A172 (cell line): ENCODE measurements around the gene IPP. TPM values are rescaled to one million over a fixed set of nuclear protein-coding genes. Genes with fewer than 3 reads are reported as not detected.
"Not testable (repeated sequence)": the region's sequence is repeated elsewhere in the genome, so short reads cannot be mapped to it uniquely, and the experiment has no call there.

Source experiments
- DNase-seq: peaks from one replicate; pipeline ENCODE4 v3.0.0-alpha.2; 2015; ENCODE audit warnings: low spot score
- total RNA-seq: library from RNA; depleted of rRNA; stranded (reverse); fragments of >200 nt; shearing (Covaris generic); gene quantifications from 2 replicates; pipeline ENCODE4 v1.2.3, GENCODE V29; 2014

Gene IPP
- total RNA-seq, 1 experiment from 2014 or later: 9.7 TPM

GRCh38 chr1:45684402-45684801 is 66.1 kb downstream of the IPP start:
- no peak for DNase-seq

- no peak for DNase-seq
Measured at GRCh38 chr1:45682942-45683341, 67.5 kb downstream of the IPP start.

- DNase-seq: no peak
Measured at GRCh38 chr1:45679123-45679522, 71.3 kb downstream of the IPP start.

GRCh38 chr1:45678489-45678888 is 72.0 kb downstream of the IPP start:
- no peak for DNase-seq

- DNase-seq: no peak
Measured at GRCh38 chr1:45677751-45678245, 72.7 kb downstream of the IPP start.

- DNase-seq: not testable (repeated sequence)
Measured at GRCh38 chr1:45676553-45676952, 73.9 kb downstream of the IPP start.

GRCh38 chr1:45674478-45674877 is 76.0 kb downstream of the IPP start:
- DNase-seq: no peak

- DNase-seq: no peak
Measured at GRCh38 chr1:45673956-45674355, 76.5 kb downstream of the IPP start.

- DNase-seq: no peak
Measured at GRCh38 chr1:45669859-45670655, 80.4 kb downstream of the IPP start.

GRCh38 chr1:45669379-45669778 is 81.1 kb downstream of the IPP start:
- DNase-seq: no peak

- no peak for DNase-seq
Measured at GRCh38 chr1:45668526-45668925, 81.9 kb downstream of the IPP start.

GRCh38 chr1:45667321-45668111 is 82.9 kb downstream of the IPP start:
- DNase-seq: no peak

- DNase-seq: no peak
Measured at GRCh38 chr1:45666836-45667235, 83.6 kb downstream of the IPP start.

- DNase-seq: no peak
Measured at GRCh38 chr1:45660336-45660735, 90.1 kb downstream of the IPP start.

GRCh38 chr1:45659222-45659621 is 91.2 kb downstream of the IPP start:
- no peak for DNase-seq

- DNase-seq: no peak
Measured at GRCh38 chr1:45658171-45658570, 92.3 kb downstream of the IPP start.

GRCh38 chr1:45656573-45657226 is 93.8 kb downstream of the IPP start:
- DNase-seq: no peak

- DNase-seq: no peak
Measured at GRCh38 chr1:45654540-45655280, 95.7 kb downstream of the IPP start.
